GM10248 (cell line): ENCODE measurements around the gene CRYGA.

ENCODE experiments used
- CTCF ChIA-PET: fragments of 300-600 bp; sonication (Branson Sonifier 250); formaldehyde crosslinking; extraction: SDS; loops from one replicate; lab custom pipeline; 2021; ENCODE audit warnings: antibody characterized with exemption; lab: Yijun Ruan, JAX
- POLR2A ChIA-PET: fragments of 350-650 bp; sonication (Branson Sonifier 250); formaldehyde crosslinking; extraction: SDS; loops from one replicate; lab custom pipeline; 2020; ENCODE audit warnings: antibody characterized with exemption; lab: Yijun Ruan, JAX
- DNase-seq: peaks from one replicate; pipeline ENCODE4 v3.0.0; 2012; ENCODE audit errors: extremely low spot score
- TF ChIP-seq, protein P1 (sequence below): IDR thresholded peaks from 2 replicates; pipeline ENCODE4 v1.5.1; 2012; ENCODE audit warnings: mild to moderate bottlenecking, low read depth; ENCODE audit errors: extremely low read depth, missing control alignments, control extremely low read depth

CRYGA gene

DNA sequence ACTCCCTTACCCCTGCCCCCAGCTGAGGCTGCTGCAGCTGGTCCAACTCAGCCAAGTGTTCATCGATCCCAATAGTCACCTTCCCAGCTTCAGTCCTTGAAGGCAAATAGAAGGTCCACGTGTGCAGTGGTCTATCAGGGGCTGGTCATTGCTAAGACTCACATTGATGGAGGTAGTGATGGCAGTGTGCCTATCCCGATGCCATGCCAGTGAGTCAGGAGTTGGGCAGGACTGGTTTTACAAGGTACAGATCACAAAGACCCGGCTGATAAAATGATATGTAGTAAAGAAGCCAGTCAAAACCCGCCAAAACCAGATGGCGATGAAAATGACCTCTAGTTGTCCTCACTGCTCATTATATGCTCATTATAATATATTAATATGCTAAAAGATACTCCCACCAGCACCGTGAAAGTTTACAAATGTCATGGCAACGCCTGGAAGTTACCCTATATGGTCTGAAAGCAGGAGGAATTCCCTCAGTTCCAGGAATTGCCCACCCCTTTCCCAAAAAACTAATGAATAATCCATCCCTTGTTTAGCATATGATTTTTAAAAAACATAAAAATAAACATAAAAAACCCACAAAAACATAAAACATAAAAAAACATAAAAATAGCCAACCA, 29.3 kb upstream of the CRYGA start:
- CTCF ChIA-PET: interaction anchor here (2.0 kb wide), 1 partner anchor 17 kb away, joined by 12 read pairs; no protein-coding TSS in a partner anchor
- no peak for DNase-seq
- TF ChIP-seq, protein P1, sequence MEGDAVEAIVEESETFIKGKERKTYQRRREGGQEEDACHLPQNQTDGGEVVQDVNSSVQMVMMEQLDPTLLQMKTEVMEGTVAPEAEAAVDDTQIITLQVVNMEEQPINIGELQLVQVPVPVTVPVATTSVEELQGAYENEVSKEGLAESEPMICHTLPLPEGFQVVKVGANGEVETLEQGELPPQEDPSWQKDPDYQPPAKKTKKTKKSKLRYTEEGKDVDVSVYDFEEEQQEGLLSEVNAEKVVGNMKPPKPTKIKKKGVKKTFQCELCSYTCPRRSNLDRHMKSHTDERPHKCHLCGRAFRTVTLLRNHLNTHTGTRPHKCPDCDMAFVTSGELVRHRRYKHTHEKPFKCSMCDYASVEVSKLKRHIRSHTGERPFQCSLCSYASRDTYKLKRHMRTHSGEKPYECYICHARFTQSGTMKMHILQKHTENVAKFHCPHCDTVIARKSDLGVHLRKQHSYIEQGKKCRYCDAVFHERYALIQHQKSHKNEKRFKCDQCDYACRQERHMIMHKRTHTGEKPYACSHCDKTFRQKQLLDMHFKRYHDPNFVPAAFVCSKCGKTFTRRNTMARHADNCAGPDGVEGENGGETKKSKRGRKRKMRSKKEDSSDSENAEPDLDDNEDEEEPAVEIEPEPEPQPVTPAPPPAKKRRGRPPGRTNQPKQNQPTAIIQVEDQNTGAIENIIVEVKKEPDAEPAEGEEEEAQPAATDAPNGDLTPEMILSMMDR: no peak
- POLR2A ChIA-PET: no interaction called here

DNA sequence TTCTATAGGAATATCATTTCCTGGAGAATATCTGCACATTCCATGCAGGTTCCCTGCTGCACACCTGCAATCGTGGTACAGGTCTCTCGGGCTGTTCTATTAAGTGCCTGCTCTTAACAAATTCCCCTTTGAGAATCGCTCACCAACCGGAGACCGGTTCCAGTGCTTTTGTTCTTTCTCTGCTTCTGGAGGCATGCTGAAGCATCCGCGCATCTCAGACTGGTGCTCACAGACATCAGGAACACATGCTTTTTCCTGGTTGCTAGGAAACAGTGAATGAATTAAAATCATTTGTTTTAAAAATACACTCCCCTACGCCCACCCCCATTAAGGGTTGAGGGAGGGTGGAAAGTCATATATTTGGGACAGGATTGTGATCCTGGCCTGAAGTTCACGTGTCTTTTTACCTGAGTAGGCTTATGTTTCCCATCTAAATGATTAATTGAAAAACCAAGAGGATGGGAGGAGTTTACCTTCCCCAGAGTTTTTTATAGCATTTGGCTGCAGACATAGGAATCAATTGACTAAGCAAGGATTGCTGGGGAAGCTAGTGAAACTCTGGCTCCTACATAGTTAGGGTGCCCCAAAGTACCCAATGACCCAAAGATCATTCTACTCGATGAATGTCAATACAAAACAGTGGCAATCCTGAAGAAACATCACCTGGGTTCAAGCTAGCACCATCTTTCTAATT, 26.6 kb upstream of the CRYGA start, which contains the start of gene C2orf80:
TSS of gene C2orf80 (minus strand) at position 221 of the 694 bp plus-strand sequence. CDS start 3,044 bp downstream, outside the sequence.
- TF ChIP-seq, protein P1: no peak
- DNase-seq: no peak
- POLR2A ChIA-PET: no interaction called here
- CTCF ChIA-PET: interaction anchor here (1.2 to 2.0 kb wide), 2 partner anchors 11 to 15 kb away, joined by 3 to 9 read pairs; no protein-coding TSS in a partner anchor

DNA sequence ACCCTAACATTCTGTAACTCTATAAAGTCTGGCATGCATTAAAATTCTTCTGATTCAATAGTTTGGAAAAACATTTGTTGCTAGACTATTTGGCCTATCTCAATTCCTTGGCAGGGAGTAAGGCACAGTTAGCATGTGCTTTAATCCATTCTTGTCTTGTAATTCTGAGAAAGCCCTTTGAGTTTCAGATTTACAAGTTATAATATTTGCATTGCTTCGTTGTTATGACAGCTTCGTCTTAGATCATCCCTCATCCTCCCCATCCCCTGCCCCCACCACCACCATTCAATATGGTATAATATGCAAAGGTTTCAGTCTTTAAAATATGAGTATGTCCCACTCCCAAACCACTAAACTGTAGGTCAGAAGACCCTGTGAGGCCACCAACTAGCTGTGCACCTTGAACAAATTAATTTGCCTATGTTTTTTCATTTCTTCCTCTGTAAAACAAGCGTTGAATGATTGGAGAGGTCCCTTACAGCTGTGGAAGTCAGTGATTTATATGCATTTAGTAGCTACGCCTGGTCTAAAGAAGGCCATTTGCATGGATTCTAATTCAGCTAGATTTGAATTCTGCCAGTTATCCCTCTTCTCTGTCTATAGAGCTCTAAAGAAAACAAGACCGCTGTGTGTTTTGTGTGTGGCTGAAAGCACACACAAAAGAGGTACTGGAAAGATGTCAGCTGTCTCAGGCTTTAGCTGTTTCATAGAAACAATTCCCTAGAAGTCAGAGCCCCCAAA, 25.9 kb upstream of the CRYGA start:
- ChIA-PET POLR2A (no interaction called here), CTCF (interaction anchor here (1.2 to 2.0 kb wide), 2 partner anchors 11 to 14 kb away, joined by 3 to 9 read pairs; no protein-coding TSS in a partner anchor)
- TF ChIP-seq, protein P1: no peak
- no peak for DNase-seq

DNA sequence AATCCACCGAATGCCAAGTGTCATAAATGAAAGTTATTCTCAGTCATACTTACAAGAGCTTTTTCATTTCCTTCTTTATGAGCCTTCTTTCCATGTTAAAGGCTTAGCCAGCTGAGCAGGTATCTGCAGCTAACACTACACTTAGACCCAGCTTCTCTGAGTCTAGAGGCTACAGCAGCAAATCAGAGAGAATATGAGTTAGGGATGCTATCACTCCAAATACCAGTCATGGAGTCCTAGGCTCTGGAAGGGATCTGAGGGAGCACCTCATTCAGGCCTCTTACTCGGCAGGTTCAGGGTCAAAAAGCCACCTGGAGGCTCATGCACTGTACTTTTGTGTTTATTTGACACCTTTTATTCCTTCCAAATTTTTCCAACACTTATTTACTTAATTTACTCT, 23.5 kb upstream of the CRYGA start:
- DNase-seq: no peak
- ChIA-PET CTCF (interaction anchor here (1.2 to 2.0 kb wide), 2 partner anchors 12 to 41 kb away, joined by 3 to 8 read pairs; no protein-coding TSS in a partner anchor), POLR2A (no interaction called here)
- TF ChIP-seq, protein P1: no peak

DNA sequence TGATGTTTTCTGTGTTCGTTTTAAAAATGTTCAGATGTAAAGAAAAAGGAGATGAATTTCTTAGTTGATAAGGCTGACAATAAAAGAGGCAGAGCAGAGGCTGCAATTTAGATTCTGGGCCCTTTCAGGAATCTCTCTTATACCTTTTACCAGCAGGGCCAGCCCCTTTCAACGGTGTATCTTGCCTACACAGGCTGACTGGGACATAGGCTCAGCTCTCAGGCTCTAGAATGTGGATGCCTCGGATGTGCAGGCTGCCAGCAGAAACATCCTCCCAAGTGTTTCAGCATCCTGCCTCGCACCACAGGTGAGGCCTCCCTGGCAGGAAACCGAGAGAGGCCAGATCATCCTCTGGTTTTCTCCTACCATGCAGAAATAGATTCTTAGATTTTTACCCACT, 23.1 kb upstream of the CRYGA start:
- DNase-seq: no peak
- TF ChIP-seq, protein P1: no peak
- ChIA-PET POLR2A (no interaction called here), CTCF (interaction anchor here (1.2 to 2.0 kb wide), 2 partner anchors 11 to 41 kb away, joined by 3 to 8 read pairs; no protein-coding TSS in a partner anchor)
